Measurements from ENCODE around the gene PIN1. TPM values are rescaled to one million over a fixed set of nuclear protein-coding genes. Genes with fewer than 3 reads are reported as not detected.

Gene PIN1
- total and polyA plus RNA-seq, 2 of the 13 experiments (the other 11 are each of a cell fraction or from before 2014, with no cell fraction given), result 31.9 to 72.0 TPM

- TF ChIP-seq ARID4A (CRISPR knock-in tag; IDR thresholded peaks at IDR 0.05; ENCODE audit: borderline replicate concordance) (peak; percentile 77; the same call in 1 of the 2 replicates), GLI4 (CRISPR knock-in tag; IDR thresholded peaks at IDR 0.05; ENCODE audit: borderline replicate concordance) (0 out of 2 replicates have a peak, but pooled peaks have one; percentile 40), MAFK (conservative IDR thresholded peaks at IDR 0.05 in 1 of 2, IDR thresholded peaks at IDR 0.05 in 1 of 2; ENCODE audit: low read length in 2 of 2) (no peak), JUNB (CRISPR knock-in tag; IDR thresholded peaks at IDR 0.05; ENCODE audit: borderline replicate concordance) (no peak), THAP8 (CRISPR knock-in tag; IDR thresholded peaks at IDR 0.05; ENCODE audit: borderline replicate concordance) (peak; percentile 55; the same call in 1 of the 2 replicates), GPN1 (CRISPR knock-in tag; IDR thresholded peaks at IDR 0.05; ENCODE audit: borderline replicate concordance) (no peak), ZNF143 (CRISPR knock-in tag; IDR thresholded peaks at IDR 0.05) (no peak), ZNF205 (CRISPR knock-in tag; IDR thresholded peaks at IDR 0.05) (peak; percentile 94), HNF4G (IDR thresholded peaks at IDR 0.05; ENCODE audit: borderline replicate concordance, low read depth, low read length) (no peak), HNF4G (CRISPR knock-in tag; IDR thresholded peaks at IDR 0.05; ENCODE audit: borderline replicate concordance, low read depth) (no peak), ZNF329 (CRISPR knock-in tag; IDR thresholded peaks at IDR 0.05; ENCODE audit: low read depth) (no peak), TBX3 (IDR thresholded peaks at IDR 0.05; ENCODE audit: borderline replicate concordance) (no peak), ZNF513 (CRISPR knock-in tag; conservative IDR thresholded peaks at IDR 0.05) (no peak), ZNF557 (CRISPR knock-in tag; IDR thresholded peaks at IDR 0.05) (no peak)
- TF ChIP-seq, protein P1, sequence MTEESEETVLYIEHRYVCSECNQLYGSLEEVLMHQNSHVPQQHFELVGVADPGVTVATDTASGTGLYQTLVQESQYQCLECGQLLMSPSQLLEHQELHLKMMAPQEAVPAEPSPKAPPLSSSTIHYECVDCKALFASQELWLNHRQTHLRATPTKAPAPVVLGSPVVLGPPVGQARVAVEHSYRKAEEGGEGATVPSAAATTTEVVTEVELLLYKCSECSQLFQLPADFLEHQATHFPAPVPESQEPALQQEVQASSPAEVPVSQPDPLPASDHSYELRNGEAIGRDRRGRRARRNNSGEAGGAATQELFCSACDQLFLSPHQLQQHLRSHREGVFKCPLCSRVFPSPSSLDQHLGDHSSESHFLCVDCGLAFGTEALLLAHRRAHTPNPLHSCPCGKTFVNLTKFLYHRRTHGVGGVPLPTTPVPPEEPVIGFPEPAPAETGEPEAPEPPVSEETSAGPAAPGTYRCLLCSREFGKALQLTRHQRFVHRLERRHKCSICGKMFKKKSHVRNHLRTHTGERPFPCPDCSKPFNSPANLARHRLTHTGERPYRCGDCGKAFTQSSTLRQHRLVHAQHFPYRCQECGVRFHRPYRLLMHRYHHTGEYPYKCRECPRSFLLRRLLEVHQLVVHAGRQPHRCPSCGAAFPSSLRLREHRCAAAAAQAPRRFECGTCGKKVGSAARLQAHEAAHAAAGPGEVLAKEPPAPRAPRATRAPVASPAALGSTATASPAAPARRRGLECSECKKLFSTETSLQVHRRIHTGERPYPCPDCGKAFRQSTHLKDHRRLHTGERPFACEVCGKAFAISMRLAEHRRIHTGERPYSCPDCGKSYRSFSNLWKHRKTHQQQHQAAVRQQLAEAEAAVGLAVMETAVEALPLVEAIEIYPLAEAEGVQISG (CRISPR knock-in tag; IDR thresholded peaks at IDR 0.05), result peak; percentile 22; the same call in 1 of the 2 replicates
- TF ChIP-seq, protein P2, sequence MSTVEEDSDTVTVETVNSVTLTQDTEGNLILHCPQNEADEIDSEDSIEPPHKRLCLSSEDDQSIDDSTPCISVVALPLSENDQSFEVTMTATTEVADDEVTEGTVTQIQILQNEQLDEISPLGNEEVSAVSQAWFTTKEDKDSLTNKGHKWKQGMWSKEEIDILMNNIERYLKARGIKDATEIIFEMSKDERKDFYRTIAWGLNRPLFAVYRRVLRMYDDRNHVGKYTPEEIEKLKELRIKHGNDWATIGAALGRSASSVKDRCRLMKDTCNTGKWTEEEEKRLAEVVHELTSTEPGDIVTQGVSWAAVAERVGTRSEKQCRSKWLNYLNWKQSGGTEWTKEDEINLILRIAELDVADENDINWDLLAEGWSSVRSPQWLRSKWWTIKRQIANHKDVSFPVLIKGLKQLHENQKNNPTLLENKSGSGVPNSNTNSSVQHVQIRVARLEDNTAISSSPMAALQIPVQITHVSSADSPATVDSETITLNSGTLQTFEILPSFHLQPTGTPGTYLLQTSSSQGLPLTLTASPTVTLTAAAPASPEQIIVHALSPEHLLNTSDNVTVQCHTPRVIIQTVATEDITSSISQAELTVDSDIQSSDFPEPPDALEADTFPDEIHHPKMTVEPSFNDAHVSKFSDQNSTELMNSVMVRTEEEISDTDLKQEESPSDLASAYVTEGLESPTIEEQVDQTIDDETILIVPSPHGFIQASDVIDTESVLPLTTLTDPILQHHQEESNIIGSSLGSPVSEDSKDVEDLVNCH (CRISPR knock-in tag; IDR thresholded peaks at IDR 0.05), result no peak
Measured at GRCh38 chr19:9834726-9835506, at the start of gene PIN1 (continued).
